HUDEP-2 (cell line): Measurements from ENCODE around the gene SNRPD3.
"Not testable (repeated sequence)": the region's sequence is repeated elsewhere in the genome, so short reads cannot be mapped to it uniquely, and the experiment has no call there.

Source experiments
- DNase-seq, 76 experiments: peaks; one replicate each; lab custom pipeline; 2025; ENCODE audit not compliant: unreplicated experiment in 76 of 76; lab: John Stamatoyannopoulos, UW

Gene SNRPD3

DNA sequence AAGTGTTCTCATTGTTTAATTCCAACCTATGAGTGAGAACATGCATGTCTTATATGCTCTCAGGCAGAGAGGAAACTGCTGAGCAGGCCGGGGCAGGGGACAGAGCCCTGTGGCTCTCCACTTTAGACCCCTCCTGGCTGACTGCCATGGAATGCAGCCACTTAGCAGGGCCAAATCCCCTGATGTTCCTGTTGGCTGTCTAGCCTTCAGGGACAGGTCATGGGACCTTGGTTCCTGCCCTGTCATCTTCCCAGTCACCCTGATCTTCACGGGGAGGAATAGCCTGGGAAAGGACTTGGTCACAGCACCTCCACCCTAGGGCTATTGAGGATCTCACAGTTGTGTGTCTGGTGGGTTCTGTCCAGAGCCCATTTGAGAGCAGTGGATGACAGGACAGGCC is 50.5 kb downstream of the SNRPD3 start:
- peak in 1 of 76 experiments; percentile 7 for DNase-seq

GRCh38 chr22:24607429-24607983 is 51.7 kb downstream of the SNRPD3 start:
- DNase-seq = peak in 60 of 76 experiments; percentile 10 to 90 (median 54)

DNA sequence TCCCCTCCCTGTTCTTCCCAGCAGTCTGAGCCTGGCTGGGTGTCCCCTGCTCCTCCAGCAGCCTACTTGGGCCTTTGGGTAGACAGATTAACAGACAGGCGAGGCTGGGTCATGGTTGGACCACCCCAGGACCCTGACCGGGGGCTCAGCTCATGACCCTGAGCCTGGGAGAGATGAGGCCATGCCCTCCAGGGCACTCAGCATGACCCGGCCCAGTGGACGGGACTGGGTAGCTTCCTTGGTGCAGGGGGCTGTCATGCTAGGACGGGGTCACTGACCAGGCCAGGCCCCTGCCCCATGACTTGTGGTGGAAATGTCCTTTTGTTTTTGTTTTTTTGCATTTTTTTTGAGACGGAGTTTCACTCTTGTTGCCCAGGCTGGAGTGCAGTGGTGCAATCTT is 52.5 kb downstream of the SNRPD3 start:
- DNase-seq = not testable (repeated sequence)

- not testable (repeated sequence) for DNase-seq
These were observed 54.1 kb downstream of the SNRPD3 start for GRCh38 chr22:24609888-24610287.

- not testable (repeated sequence) for DNase-seq
These were observed 59.0 kb downstream of the SNRPD3 start for GRCh38 chr22:24614794-24615193.

DNA sequence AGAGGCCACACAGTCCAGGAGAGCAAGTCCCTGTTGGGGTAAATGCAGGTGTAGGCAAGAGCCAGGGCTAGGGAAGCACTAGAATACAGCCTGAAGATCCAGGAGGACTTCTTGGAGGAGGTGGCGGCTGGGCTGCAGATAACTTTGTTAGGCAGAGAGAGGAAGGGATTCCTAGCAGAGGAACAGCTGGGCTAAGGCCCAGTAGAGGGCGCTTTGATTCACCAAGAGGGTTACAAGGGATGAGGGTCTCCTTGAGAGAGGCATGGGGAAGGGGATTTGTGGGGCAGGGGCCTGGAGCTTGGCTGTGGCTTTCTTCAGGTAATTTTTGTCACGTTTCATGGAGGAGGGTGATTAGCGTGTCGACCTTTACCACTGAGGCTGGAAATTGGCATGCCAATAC is 65.4 kb downstream of the SNRPD3 start:
- not testable (repeated sequence) for DNase-seq

DNA sequence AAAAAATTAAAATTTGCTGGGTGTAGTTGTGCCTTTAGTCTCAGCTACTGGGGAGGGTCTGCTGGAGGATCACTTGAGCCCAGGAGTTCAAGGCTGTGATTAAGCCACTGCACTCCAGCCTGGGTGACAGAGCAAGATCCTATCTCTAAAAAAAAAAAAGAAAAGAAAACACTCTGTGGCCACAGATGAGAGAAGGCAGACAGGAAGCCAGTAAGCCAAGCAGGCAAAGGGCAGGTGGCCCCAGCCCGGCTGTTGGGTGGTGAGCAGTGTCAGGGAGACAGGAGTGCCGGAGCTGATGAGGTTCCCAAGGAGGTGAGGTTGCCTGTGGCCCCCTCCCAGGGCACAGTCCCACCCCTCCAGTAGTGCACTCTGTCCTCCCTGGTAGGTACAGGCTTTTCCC is 66.8 kb downstream of the SNRPD3 start:
- peak in 4 of 76 experiments; percentile 16 to 29 (median 20) for DNase-seq
